C4-2B (cell line): ENCODE measurements around the gene FGF12.

ENCODE experiments used
- H3K27ac ChIP-seq: fragments of 450-650 bp; 2 replicates; pipeline ENCODE4 v1.5.1; 2017
- CTCF ChIP-seq: fragments of 450-650 bp; conservative IDR thresholded peaks from 2 replicates; pipeline ENCODE4 v1.5.1; 2017; ENCODE audit warnings: mild to moderate bottlenecking
- ZFX ChIP-seq: fragments of 450-650 bp; IDR thresholded peaks from 2 replicates; pipeline ENCODE4 v1.6.1; 2017

FGF12 gene

GRCh38 chr3:192417017-192417416 is 310.3 kb downstream of the FGF12 start:
- TF ChIP-seq ZFX (no peak), CTCF (no peak)
- no peak overlapping the region for H3K27ac ChIP-seq

- no peak overlapping the region for H3K27ac ChIP-seq
- TF ChIP-seq CTCF (no peak), ZFX (no peak)
Observed at GRCh38 chr3:192413461-192413860, 313.9 kb downstream of the FGF12 start.

GRCh38 chr3:192410684-192410960 is 316.7 kb downstream of the FGF12 start:
- H3K27ac ChIP-seq: no peak overlapping the region
- TF ChIP-seq ZFX (no peak), CTCF (no peak)

- TF ChIP-seq CTCF: peak; percentile 9; the same call in 1 of the 2 replicates
- no peak for TF ChIP-seq ZFX
- no peak overlapping the region for H3K27ac ChIP-seq
Observed at GRCh38 chr3:192409838-192410683, 317.3 kb downstream of the FGF12 start.

- no peak overlapping the region for H3K27ac ChIP-seq
- TF ChIP-seq CTCF (no peak), ZFX (no peak)
Observed at GRCh38 chr3:192409201-192409837, 318.0 kb downstream of the FGF12 start.

- TF ChIP-seq CTCF: no peak
- no peak for TF ChIP-seq ZFX
- H3K27ac ChIP-seq: no peak overlapping the region
Observed at GRCh38 chr3:192408647-192409200, 318.6 kb downstream of the FGF12 start.

- TF ChIP-seq CTCF: no peak
- no peak for TF ChIP-seq ZFX
- no peak overlapping the region for H3K27ac ChIP-seq
Observed at GRCh38 chr3:192408007-192408646, 319.2 kb downstream of the FGF12 start.
